T-helper 2 cell treated with Interferon-gamma antibody and Interleukin-4, amounts not matched to agents 5 μg/mL and 100 μg/mL, for 36 hours (primary cell): ENCODE measurements around the gene STX3.

Experiments
- DNase-seq: peaks from one replicate; pipeline ENCODE4 v3.0.0; 2021; ENCODE audit warnings: low spot score
- H3K27ac Mint-ChIP-seq: one replicate; pipeline ENCODE4 v1.8.0; 2021; ENCODE audit warnings: mild to moderate bottlenecking, mixed read lengths
- H3K27me3 Mint-ChIP-seq: one replicate; pipeline ENCODE4 v1.8.0; 2021; ENCODE audit warnings: low read depth, mixed read lengths
- H3K36me3 Mint-ChIP-seq: one replicate; pipeline ENCODE4 v1.8.0; 2021; ENCODE audit warnings: low read depth, mixed read lengths
- H3K4me1 Mint-ChIP-seq: one replicate; pipeline ENCODE4 v1.8.0; 2021; ENCODE audit warnings: low read depth, mixed read lengths
- H3K4me3 Mint-ChIP-seq: one replicate; pipeline ENCODE4 v1.8.0; 2022; ENCODE audit warnings: mild to moderate bottlenecking, moderate library complexity, mixed read lengths
- H3K9me3 Mint-ChIP-seq: one replicate; pipeline ENCODE4 v1.8.0; 2021; ENCODE audit warnings: mixed read lengths

Gene STX3

GRCh38 chr11:59785818-59786217, 30.6 kb downstream of the STX3 start:
- Mint-ChIP-seq H3K4me1 (peaks cover 42% of the 10 kb centered on the region), H3K4me3 (no peak overlapping the region), H3K9me3 (peaks cover 16% of the 10 kb centered on the region), H3K36me3 (peaks cover 55% of the 10 kb centered on the region), H3K27ac (no peak overlapping the region), H3K27me3 (no peaks in the 10 kb centered on the region)
- DNase-seq, result no peak

GRCh38 chr11:59787255-59787588, 32.0 kb downstream of the STX3 start:
- Mint-ChIP-seq H3K36me3 (peaks cover 49% of the 10 kb centered on the region), H3K4me3 (no peak overlapping the region), H3K9me3 (peaks cover 9% of the 10 kb centered on the region), H3K27ac (no peak overlapping the region), H3K4me1 (peaks cover 35% of the 10 kb centered on the region), H3K27me3 (no peaks in the 10 kb centered on the region)
- DNase-seq, result no peak

GRCh38 chr11:59787816-59788215, 32.6 kb downstream of the STX3 start:
- DNase-seq, result no peak
- no peaks in the 10 kb centered on the region for H3K27me3 Mint-ChIP-seq
- peaks cover 7% of the 10 kb centered on the region for H3K9me3 Mint-ChIP-seq
- H3K36me3 Mint-ChIP-seq, result peaks cover 52% of the 10 kb centered on the region
- peaks cover 32% of the 10 kb centered on the region for H3K4me1 Mint-ChIP-seq
- H3K27ac Mint-ChIP-seq, result no peak overlapping the region
- no peak overlapping the region for H3K4me3 Mint-ChIP-seq

- Mint-ChIP-seq H3K4me3 (no peak overlapping the region), H3K27me3 (no peaks in the 10 kb centered on the region), H3K36me3 (peaks cover 52% of the 10 kb centered on the region), H3K27ac (no peak overlapping the region), H3K9me3 (no peaks in the 10 kb centered on the region), H3K4me1 (peaks cover 7% of the 10 kb centered on the region)
- no peak for DNase-seq
Measured at GRCh38 chr11:59791639-59792038, 36.5 kb downstream of the STX3 start.

GRCh38 chr11:59792507-59792906, 37.3 kb downstream of the STX3 start:
- Mint-ChIP-seq H3K9me3 (no peaks in the 10 kb centered on the region), H3K4me3 (no peak overlapping the region), H3K27me3 (no peaks in the 10 kb centered on the region), H3K36me3 (peaks cover 49% of the 10 kb centered on the region), H3K4me1 (no peaks in the 10 kb centered on the region), H3K27ac (no peak overlapping the region)
- DNase-seq, result no peak

GRCh38 chr11:59794417-59794816, 39.2 kb downstream of the STX3 start:
- Mint-ChIP-seq H3K36me3 (peaks cover 41% of the 10 kb centered on the region), H3K27me3 (no peaks in the 10 kb centered on the region), H3K4me3 (no peak overlapping the region), H3K27ac (no peak overlapping the region), H3K9me3 (no peaks in the 10 kb centered on the region), H3K4me1 (no peaks in the 10 kb centered on the region)
- no peak for DNase-seq

- no peak for DNase-seq
- Mint-ChIP-seq H3K27ac (no peak overlapping the region), H3K27me3 (no peaks in the 10 kb centered on the region), H3K4me1 (peaks cover 10% of the 10 kb centered on the region), H3K9me3 (no peaks in the 10 kb centered on the region), H3K36me3 (peaks cover 35% of the 10 kb centered on the region), H3K4me3 (no peak overlapping the region)
Measured at GRCh38 chr11:59800390-59801025, 45.3 kb downstream of the STX3 start.

- no peak for DNase-seq
- H3K4me3 Mint-ChIP-seq, result no peak overlapping the region
- no peaks in the 10 kb centered on the region for H3K9me3 Mint-ChIP-seq
- peaks cover 34% of the 10 kb centered on the region for H3K36me3 Mint-ChIP-seq
- no peaks in the 10 kb centered on the region for H3K27me3 Mint-ChIP-seq
- peaks cover 10% of the 10 kb centered on the region for H3K4me1 Mint-ChIP-seq
- H3K27ac Mint-ChIP-seq, result no peak overlapping the region
Measured at GRCh38 chr11:59801160-59801706, 46.1 kb downstream of the STX3 start.

GRCh38 chr11:59801981-59802638, 46.9 kb downstream of the STX3 start:
- Mint-ChIP-seq H3K9me3 (no peaks in the 10 kb centered on the region), H3K27ac (no peak overlapping the region), H3K4me3 (no peak overlapping the region), H3K4me1 (peaks cover 13% of the 10 kb centered on the region), H3K36me3 (peaks cover 39% of the 10 kb centered on the region), H3K27me3 (no peaks in the 10 kb centered on the region)
- no peak for DNase-seq

GRCh38 chr11:59802639-59803176, 47.5 kb downstream of the STX3 start:
- H3K27me3 Mint-ChIP-seq, result no peaks in the 10 kb centered on the region
- H3K27ac Mint-ChIP-seq, result no peak overlapping the region
- peaks cover 13% of the 10 kb centered on the region for H3K4me1 Mint-ChIP-seq
- H3K4me3 Mint-ChIP-seq, result no peak overlapping the region
- H3K36me3 Mint-ChIP-seq, result peaks cover 37% of the 10 kb centered on the region
- DNase-seq, result peak; percentile 20
- H3K9me3 Mint-ChIP-seq, result no peaks in the 10 kb centered on the region

- DNase-seq, result no peak
- H3K27ac Mint-ChIP-seq, result no peak overlapping the region
- no peak overlapping the region for H3K4me3 Mint-ChIP-seq
- H3K9me3 Mint-ChIP-seq, result no peaks in the 10 kb centered on the region
- no peaks in the 10 kb centered on the region for H3K27me3 Mint-ChIP-seq
- peaks cover 15% of the 10 kb centered on the region for H3K4me1 Mint-ChIP-seq
- peaks cover 44% of the 10 kb centered on the region for H3K36me3 Mint-ChIP-seq
Measured at GRCh38 chr11:59804061-59804460, 48.9 kb downstream of the STX3 start.

- H3K27ac Mint-ChIP-seq, result peak overlapping the region; percentile 1
- no peak overlapping the region for H3K4me3 Mint-ChIP-seq
- peaks cover 49% of the 10 kb centered on the region for H3K36me3 Mint-ChIP-seq
- no peak for DNase-seq
- H3K4me1 Mint-ChIP-seq, result peaks cover 25% of the 10 kb centered on the region
- no peaks in the 10 kb centered on the region for H3K27me3 Mint-ChIP-seq
- peaks cover 5% of the 10 kb centered on the region for H3K9me3 Mint-ChIP-seq
Measured at GRCh38 chr11:59807047-59807610, 52.0 kb downstream of the STX3 start.

- Mint-ChIP-seq H3K9me3 (peaks cover 9% of the 10 kb centered on the region), H3K27me3 (no peaks in the 10 kb centered on the region), H3K4me1 (peaks cover 28% of the 10 kb centered on the region), H3K27ac (peak within 1 kb of the TSS; percentile 88), H3K4me3 (peak within 1 kb of the TSS; percentile 93), H3K36me3 (peaks cover 41% of the 10 kb centered on the region)
- peak; percentile 83 for DNase-seq
Measured at GRCh38 chr11:59810189-59810910, 55.2 kb downstream of the STX3 start, which contains the start of gene MRPL16. Gene MRPL16, minus strand, starts transcription at chr11:59810778. Its CDS starts 120 bp downstream, at chr11:59810658.

- Mint-ChIP-seq H3K27me3 (no peaks in the 10 kb centered on the region), H3K9me3 (peaks cover 9% of the 10 kb centered on the region), H3K4me1 (peaks cover 28% of the 10 kb centered on the region), H3K4me3 (peak overlapping the region; percentile 93), H3K27ac (peak overlapping the region; percentile 88), H3K36me3 (peaks cover 40% of the 10 kb centered on the region)
- DNase-seq, result no peak
Measured at GRCh38 chr11:59810911-59811259, 55.7 kb downstream of the STX3 start.
